Measurements from ENCODE around the gene MST1.

Gene MST1

GRCh38 chr3:49673715-49674496 lies 15.4 kb downstream of the MST1 start, which contains the start of gene APEH:
Gene APEH (plus strand): TSS chr3:49674351. CDS start chr3:49674402, 51 bp downstream.
- peak; percentile 99 for DNase-seq

- no peak for DNase-seq
Measured at GRCh38 chr3:49673121-49673714, 16.1 kb downstream of the MST1 start.

- DNase-seq, result peak; percentile 56
Measured at GRCh38 chr3:49671291-49672288, 17.7 kb downstream of the MST1 start.

- DNase-seq, result no peak
Measured at GRCh38 chr3:49670940-49671290, 18.4 kb downstream of the MST1 start.

GRCh38 chr3:49669352-49669751 lies 19.9 kb downstream of the MST1 start:
- no peak for DNase-seq

GRCh38 chr3:49668861-49669260 lies 20.4 kb downstream of the MST1 start:
- DNase-seq, result no peak

- DNase-seq, result peak; percentile 33
Measured at GRCh38 chr3:49668414-49668797, 20.9 kb downstream of the MST1 start.

- no peak for DNase-seq
Measured at GRCh38 chr3:49667701-49668413, 21.4 kb downstream of the MST1 start.

- DNase-seq, result peak; percentile 50
Measured at GRCh38 chr3:49666592-49666991, 22.7 kb downstream of the MST1 start.

- no peak for DNase-seq
Measured at GRCh38 chr3:49665822-49666519, 23.3 kb downstream of the MST1 start.

GRCh38 chr3:49664300-49664699 lies 25.0 kb downstream of the MST1 start:
- no peak for DNase-seq

GRCh38 chr3:49663831-49664230 lies 25.4 kb downstream of the MST1 start:
- DNase-seq, result no peak

- DNase-seq, result no peak
Measured at GRCh38 chr3:49662720-49663413, 26.4 kb downstream of the MST1 start.

- DNase-seq, result no peak
Measured at GRCh38 chr3:49662021-49662420, 27.3 kb downstream of the MST1 start.

GRCh38 chr3:49661281-49661680 lies 28.0 kb downstream of the MST1 start:
- no peak for DNase-seq

GRCh38 chr3:49659756-49660155 lies 29.5 kb downstream of the MST1 start:
- DNase-seq, result no peak

- no peak for DNase-seq
Measured at GRCh38 chr3:49658711-49659110, 30.6 kb downstream of the MST1 start.

- DNase-seq, result no peak
Measured at GRCh38 chr3:49657208-49657915, 31.9 kb downstream of the MST1 start.

- peak; percentile 49 for DNase-seq
Measured at GRCh38 chr3:49656541-49657112, 32.6 kb downstream of the MST1 start.

- no peak for DNase-seq
Measured at GRCh38 chr3:49655731-49656285, 33.5 kb downstream of the MST1 start.

All from fibroblast of skin of scalp (primary cell).